Smooth muscle cell of the pulmonary artery (primary cell): ENCODE measurements around the gene CAMK4. TPM values are rescaled to one million over a fixed set of nuclear protein-coding genes. Genes with fewer than 3 reads are reported as not detected.

Experiments used
- total RNA-seq: library from RNA; depleted of rRNA; stranded (reverse); fragments of >200 nt; gene quantifications from 2 replicates; pipeline ENCODE4 v1.2.3, GENCODE V29; 2014

CAMK4 gene
- 1.5 and 1.8 TPM in 2 replicates for total RNA-seq

GRCh38 chr5:111223787-111224560, at the start of gene CAMK4:
TSS of gene CAMK4 (plus strand) at chr5:111224384. CDS start at chr5:111224484, 100 bp downstream.

GRCh38 chr5:111512375-111513130, 288.4 kb downstream of the CAMK4 start, which contains the start of gene STARD4:
TSS of gene STARD4 (minus strand) at chr5:111512535. CDS start at chr5:111507433, 5,102 bp downstream.

Other genes starting within 250 kb of the CAMK4 start
- 3.2 and 15.6 TPM in 2 replicates for gene TSLP, start 152.7 kb upstream of the CAMK4 start, total RNA-seq
- 55.8 and 69.1 TPM in 2 replicates for gene WDR36, start 132.0 kb upstream of the CAMK4 start, total RNA-seq